ENCODE data around the gene KDM2B.
"Not testable (repeated sequence)": the region's sequence is repeated elsewhere in the genome, so short reads cannot be mapped to it uniquely, and the experiment has no call there.

The KDM2B gene

GRCh38 chr12:121503395-121503794 lies 77.4 kb downstream of the KDM2B start:
- DNase-seq (ENCODE audit: low read depth) = no peak

DNA sequence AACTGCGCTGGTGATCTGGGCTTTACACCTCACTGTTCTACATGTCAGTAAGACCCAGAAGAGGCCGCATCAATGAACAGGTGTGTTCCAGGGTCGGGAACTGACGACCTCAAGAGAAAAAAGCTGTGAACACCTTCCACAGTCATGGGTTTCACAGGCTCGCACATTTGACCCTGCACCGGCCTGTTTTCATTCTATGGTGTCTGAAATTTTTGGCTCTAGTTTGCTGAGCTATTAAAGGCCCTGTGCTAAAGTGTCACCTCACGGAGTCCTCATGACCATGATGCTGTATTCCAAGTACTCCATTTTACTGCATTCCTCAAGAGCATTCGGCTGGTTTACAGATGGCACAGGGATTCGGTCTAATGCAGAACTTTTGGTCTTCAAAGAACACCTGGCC lies 78.9 kb downstream of the KDM2B start:
- DNase-seq (ENCODE audit: low read depth) = no peak

GRCh38 chr12:121499929-121500793 lies 80.7 kb downstream of the KDM2B start:
- DNase-seq (ENCODE audit: low read depth) = peak; percentile 51

DNA sequence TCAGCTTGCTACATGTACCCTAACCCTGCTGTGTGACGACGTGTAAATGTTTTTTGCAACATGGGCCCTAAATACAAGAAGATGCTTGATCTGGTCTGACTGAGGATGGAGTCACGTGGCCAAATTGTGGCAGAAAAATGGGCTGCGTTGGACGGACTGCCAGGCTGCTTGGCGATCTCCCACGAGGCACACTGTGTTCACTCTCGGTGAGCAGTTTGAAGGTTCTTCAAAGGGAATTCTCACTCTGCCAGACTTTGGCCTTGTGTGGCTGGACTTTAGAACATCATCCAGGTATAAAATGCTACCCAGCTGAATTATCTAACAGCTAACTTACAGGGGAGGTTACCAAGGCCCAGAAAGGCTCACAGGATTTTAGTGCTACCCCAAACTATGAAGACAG lies 85.1 kb downstream of the KDM2B start:
- DNase-seq (ENCODE audit: low read depth) = no peak

DNA sequence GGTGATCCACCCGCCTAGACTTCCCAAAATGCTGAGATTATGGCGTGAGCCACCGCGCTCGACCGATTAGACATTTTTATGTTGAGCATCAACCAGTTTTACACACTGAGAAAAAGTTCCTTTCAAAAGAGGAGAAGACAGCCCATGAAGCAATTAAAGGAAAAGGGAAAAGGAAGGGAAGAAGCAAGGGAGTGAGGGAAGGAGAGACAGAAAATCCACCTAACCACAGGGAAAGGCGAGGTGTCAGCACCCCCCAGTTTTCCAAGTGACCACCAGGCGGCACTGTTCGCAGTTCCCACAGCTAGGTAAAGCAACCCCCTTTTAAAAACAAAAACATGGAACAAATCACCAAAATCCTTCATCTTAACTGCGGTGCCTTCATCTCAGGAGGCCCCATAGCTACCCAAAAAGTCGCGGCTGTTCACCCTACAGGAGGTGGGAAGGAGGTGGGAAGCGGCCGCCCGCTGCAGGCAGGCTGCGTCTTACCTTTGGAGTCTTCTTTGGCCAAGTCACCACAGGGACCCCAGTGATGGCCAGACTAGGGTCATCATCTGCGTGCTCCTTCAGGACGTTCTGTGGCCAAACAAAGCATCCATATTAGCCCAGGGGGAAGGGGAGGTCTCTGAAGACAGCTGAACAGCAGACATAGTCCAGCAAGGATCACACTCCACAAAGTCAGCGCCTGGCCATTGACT lies 86.6 kb downstream of the KDM2B start:
- peak; percentile 4 for DNase-seq (ENCODE audit: low read depth)

- DNase-seq (ENCODE audit: low read depth) = no peak
Measured at GRCh38 chr12:121490401-121491281, 90.2 kb downstream of the KDM2B start.

- no peak for DNase-seq (ENCODE audit: low read depth)
Measured at GRCh38 chr12:121489874-121490273, 90.9 kb downstream of the KDM2B start.

GRCh38 chr12:121484967-121485366 lies 95.9 kb downstream of the KDM2B start:
- no peak for DNase-seq (ENCODE audit: low read depth)

- DNase-seq (ENCODE audit: low read depth) = not testable (repeated sequence)
Measured at GRCh38 chr12:121484564-121484963, 96.3 kb downstream of the KDM2B start.

- DNase-seq (ENCODE audit: low read depth) = no peak
Measured at GRCh38 chr12:121483949-121484348, 96.9 kb downstream of the KDM2B start.

DNA sequence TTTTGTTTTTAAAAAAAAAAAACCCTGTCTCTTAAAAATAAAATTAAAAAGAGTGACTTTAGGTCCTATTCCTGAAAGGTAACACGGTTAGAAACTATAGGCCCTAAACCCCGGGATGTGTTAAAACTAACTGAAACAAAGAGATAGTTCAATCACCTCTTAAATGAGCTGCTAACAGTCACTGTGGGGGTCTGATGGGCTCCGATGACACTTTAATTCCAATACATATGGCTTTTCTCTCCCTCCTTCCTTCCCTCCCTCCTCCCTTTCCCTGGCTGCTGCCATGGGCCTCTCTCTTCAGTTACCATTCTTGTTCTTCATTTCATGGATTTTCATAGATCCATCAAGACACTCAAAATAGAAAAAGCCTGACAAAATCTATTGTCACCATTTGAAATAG lies 104.3 kb downstream of the KDM2B start:
- DNase-seq (ENCODE audit: low read depth) = no peak

- DNase-seq (ENCODE audit: low read depth) = no peak
Measured at GRCh38 chr12:121475279-121475678, 105.5 kb downstream of the KDM2B start.

GRCh38 chr12:121472150-121472905 lies 108.5 kb downstream of the KDM2B start:
- DNase-seq (ENCODE audit: low read depth) = no peak

GRCh38 chr12:121470751-121471150 lies 110.1 kb downstream of the KDM2B start:
- no peak for DNase-seq (ENCODE audit: low read depth)

DNA sequence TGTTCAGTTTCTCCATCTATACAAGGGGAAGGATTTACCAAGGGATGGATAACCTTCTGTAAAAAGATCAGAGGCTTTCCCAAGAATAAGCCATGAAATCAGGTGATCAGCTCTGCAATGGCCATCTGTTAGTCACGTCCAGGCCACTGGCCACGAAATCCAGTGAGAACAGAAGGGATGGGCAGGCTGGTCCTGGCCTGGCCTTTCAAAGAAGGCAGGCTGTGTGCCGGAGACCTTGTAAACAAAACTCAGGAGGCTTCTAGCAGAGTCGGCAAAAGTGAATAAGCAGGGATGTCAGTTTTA lies 112.4 kb downstream of the KDM2B start:
- no peak for DNase-seq (ENCODE audit: low read depth)

DNA sequence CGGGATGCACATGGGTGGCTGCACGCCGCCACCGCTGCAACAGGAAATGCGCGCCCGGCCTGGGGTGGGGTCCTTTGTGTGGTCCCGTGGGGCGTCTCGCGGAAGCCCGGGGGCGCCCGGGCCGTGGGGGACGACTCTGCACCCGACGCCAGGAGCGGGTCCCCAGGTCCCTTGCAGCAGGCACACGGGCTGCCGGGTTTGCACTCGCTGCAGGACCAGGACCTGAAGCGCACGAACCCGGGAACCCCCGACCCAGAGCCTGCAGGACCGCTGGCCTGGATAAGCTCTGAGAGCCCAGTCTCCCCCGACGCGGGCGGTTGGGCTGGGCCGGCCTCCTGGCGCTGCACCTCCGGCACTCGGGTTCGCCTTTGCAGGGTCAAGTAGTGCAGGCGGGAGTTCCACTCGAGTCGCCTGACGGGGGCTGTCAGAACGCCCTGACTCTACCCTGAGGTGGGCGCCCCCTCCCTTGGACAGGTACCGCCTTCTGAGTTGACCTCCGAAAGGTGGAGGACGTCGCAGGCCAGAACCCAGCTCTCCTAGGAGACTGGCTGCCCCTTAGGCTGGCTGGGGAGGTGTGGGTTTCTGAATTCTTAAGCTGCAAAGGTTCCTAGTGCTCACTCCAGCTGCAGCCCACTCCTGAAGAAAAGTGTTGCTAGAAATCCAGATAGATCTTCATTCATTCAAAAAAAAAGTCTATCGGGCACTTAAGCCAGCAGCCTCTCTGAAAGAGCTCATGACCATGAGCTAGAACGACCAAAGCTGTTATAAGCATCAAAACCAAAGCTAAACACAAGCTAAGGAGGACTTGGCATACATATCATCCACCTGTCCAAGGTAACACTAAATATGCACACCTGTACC lies 113.0 kb downstream of the KDM2B start:
- DNase-seq (ENCODE audit: low read depth) = no peak

DNA sequence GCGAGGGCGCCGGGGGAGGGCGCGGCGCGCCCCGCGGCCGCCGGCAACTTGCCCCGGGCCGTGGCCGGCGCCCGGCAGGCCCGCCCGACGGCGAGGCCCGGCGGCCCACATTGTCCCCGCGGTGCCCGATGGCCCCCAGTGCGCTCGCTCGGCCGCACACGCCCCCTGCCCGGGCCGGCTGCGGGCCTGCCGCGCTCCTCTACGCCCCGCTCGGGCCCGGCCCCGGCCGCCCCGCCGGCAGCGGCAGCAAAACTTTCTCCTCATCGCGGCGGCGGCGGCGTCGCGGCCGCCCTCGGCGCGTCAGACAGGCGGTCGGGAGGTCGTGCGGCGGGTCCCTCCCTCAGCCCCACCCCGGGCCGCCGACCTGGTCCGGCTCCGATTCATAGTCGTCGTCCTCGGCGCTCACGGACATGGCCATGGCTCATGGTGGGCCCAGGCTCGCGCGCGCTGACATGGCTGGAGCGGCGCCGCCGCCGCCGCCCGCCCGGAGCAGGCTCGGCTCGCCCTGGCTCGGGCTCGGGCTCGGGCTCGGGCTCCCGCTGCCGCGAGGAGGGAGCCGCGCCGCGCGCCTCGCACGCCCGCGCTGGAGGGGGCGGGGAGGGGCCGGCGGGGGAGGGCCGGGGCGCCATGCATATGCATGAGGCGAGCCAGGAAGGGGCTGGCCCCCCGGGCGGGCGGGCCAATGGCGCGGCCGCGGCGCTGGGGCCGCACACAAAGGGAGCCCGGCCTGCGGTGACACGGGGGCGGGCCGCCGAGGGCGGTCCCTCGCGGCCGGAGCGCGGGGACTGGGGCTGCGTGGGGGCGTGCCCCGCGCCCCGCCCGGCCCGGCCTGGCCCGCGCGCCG lies 113.8 kb downstream of the KDM2B start:
- peak; percentile 69 for DNase-seq (ENCODE audit: low read depth)

DNA sequence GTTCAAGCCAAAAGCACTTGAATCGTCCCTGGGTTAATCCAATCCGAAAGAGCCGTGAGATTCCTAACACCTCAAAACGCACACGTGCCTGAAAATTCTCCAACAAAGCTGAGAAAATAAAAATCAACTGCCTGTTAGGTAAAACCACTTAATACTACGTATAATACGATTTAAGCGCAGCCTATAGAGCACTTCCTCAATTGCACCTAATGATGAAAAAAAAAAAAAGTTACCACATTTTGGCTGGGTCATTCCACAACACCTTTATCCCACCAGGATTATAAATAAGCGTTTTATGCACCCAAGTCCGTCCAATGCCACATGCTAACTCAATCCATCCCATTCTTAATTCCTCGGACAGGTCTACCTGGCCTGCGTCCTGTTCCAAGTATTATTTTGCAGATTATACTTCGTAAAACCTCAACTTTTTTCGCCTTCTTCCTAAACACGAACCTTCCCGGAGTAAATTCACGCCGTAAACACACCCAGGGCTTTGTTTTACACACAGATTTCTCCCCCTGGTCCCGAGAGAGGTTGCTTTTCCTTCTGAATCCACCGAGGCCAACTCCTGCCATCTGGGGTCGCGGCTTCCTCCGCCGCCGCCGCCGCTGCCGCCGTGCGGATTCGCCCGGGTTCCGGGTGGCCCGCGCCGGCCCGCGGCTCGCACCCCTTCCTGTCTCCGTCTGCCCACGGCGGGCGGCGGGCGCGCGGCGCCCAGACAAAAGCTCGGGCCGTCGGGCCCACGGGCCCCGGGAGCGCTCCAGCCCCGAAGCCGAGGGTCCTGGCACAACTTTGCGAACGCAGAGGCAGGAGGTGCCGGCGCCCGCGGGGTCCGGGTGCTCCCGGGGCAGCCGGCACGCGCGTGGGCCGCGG lies 114.7 kb downstream of the KDM2B start:
- DNase-seq (ENCODE audit: low read depth) = no peak

GRCh38 chr12:121464331-121464730 lies 116.5 kb downstream of the KDM2B start:
- DNase-seq (ENCODE audit: low read depth) = no peak

Measured in stromal cell of bone marrow (primary cell).